ENCODE data around the gene SEC63. TPM values are rescaled to one million over a fixed set of nuclear protein-coding genes. Genes with fewer than 3 reads are reported as not detected.

The SEC63 gene
- polyA plus RNA-seq, 1 of the 3 experiments (the other 2 are of a cell fraction), result 13.2 TPM

Small RNA genes lying within 50 kb of the gene (small RNA-seq; reads per million reads assigned to genes)
- gene MTHFD2P3 (0 reads per million in 7 experiments), gene RF00045 (0 to 0.11 (median 0) reads per million in 7 experiments), gene RNU6-437P (0 to 2.3 (median 0) reads per million in 7 experiments)

Other genes with a start within 250 kb of the SEC63 start
- gene SCML4, start 133.9 kb downstream of the SEC63 start, polyA plus RNA-seq (2012; rRNA removed), result 0.05 TPM in 1 of 2 replicates, not detected in the other
- 10.1 and 12.9 TPM in 2 replicates for gene OSTM1, start 116.5 kb upstream of the SEC63 start, polyA plus RNA-seq (2012; rRNA removed)
- gene NR2E1, start 207.8 kb upstream of the SEC63 start, polyA plus RNA-seq (2012; rRNA removed), result not detected in 2 replicates

Data from SK-N-SH (cell line).